Myocyte (in vitro differentiated cells): ENCODE data around the gene MAP4K3. TPM values are rescaled to one million over a fixed set of nuclear protein-coding genes. Genes with fewer than 3 reads are reported as not detected.
"Not testable (repeated sequence)": the region's sequence is repeated elsewhere in the genome, so short reads cannot be mapped to it uniquely, and the experiment has no call there.

Experiments used
- DNase-seq: peaks from one replicate; pipeline ENCODE4 v3.0.0-alpha.2; 2012; ENCODE audit warnings: low read depth
- total RNA-seq: library from RNA; depleted of rRNA; stranded (reverse); fragments of >200 nt; gene quantifications from 2 replicates; pipeline ENCODE4 v1.2.3, GENCODE V29; 2014

Gene MAP4K3
- total RNA-seq, 1 donor from 2014 or later, result 37.5 TPM

GRCh38 chr2:39244963-39245625 is 192.0 kb downstream of the MAP4K3 start:
- not testable (repeated sequence) for DNase-seq

GRCh38 chr2:39244241-39244862 is 192.7 kb downstream of the MAP4K3 start:
- not testable (repeated sequence) for DNase-seq

- DNase-seq, result no peak
Observed at GRCh38 chr2:39243469-39244123, 193.5 kb downstream of the MAP4K3 start, which contains the start of gene CDKL4. Gene CDKL4 (minus strand): TSS chr2:39243970.

GRCh38 chr2:39241588-39241987 is 195.5 kb downstream of the MAP4K3 start:
- DNase-seq, result no peak

GRCh38 chr2:39240758-39241157 is 196.3 kb downstream of the MAP4K3 start:
- DNase-seq, result no peak

GRCh38 chr2:39234754-39235153 is 202.3 kb downstream of the MAP4K3 start:
- no peak for DNase-seq

GRCh38 chr2:39232141-39232540 is 204.9 kb downstream of the MAP4K3 start:
- no peak for DNase-seq

- no peak for DNase-seq
Observed at GRCh38 chr2:39228413-39229209, 208.5 kb downstream of the MAP4K3 start.

- DNase-seq, result peak; percentile 70
Observed at GRCh38 chr2:39227628-39228412, 209.3 kb downstream of the MAP4K3 start.

GRCh38 chr2:39225567-39225966 is 211.5 kb downstream of the MAP4K3 start:
- DNase-seq, result no peak

- DNase-seq, result no peak
Observed at GRCh38 chr2:39223909-39224308, 213.2 kb downstream of the MAP4K3 start.

- DNase-seq, result no peak
Observed at GRCh38 chr2:39221459-39221858, 215.6 kb downstream of the MAP4K3 start.

- no peak for DNase-seq
Observed at GRCh38 chr2:39220136-39220535, 216.9 kb downstream of the MAP4K3 start.

GRCh38 chr2:39218391-39218790 is 218.7 kb downstream of the MAP4K3 start:
- DNase-seq, result no peak

GRCh38 chr2:39217192-39217550 is 219.9 kb downstream of the MAP4K3 start:
- no peak for DNase-seq

GRCh38 chr2:39216346-39217191 is 220.5 kb downstream of the MAP4K3 start:
- no peak for DNase-seq

GRCh38 chr2:39215545-39215944 is 221.5 kb downstream of the MAP4K3 start:
- DNase-seq, result no peak

- no peak for DNase-seq
Observed at GRCh38 chr2:39213015-39213414, 224.1 kb downstream of the MAP4K3 start.

GRCh38 chr2:39210846-39211245 is 226.2 kb downstream of the MAP4K3 start:
- DNase-seq, result no peak

- DNase-seq, result no peak
Observed at GRCh38 chr2:39203382-39203781, 233.7 kb downstream of the MAP4K3 start.
